PC-9 (cell line): ENCODE measurements around the gene ZNF879. TPM values are rescaled to one million over a fixed set of nuclear protein-coding genes. Genes with fewer than 3 reads are reported as not detected.

ENCODE experiments used
- Bru-seq: library from RNA; stranded (reverse); fragments of 400-500 nt; gene quantifications from one replicate; lab custom pipeline; 2021; lab: Mats Ljungman, UMichigan
- BruChase-seq, 2 experiments: library from RNA; stranded (reverse); fragments of 400-500 nt; gene quantifications; one replicate each; lab custom pipeline; 2021; lab: Mats Ljungman, UMichigan
- BruUV-seq: library from RNA; stranded (reverse); fragments of 400-500 nt; replicated peaks from 2 replicates; lab custom pipeline; 2021; lab: Mats Ljungman, UMichigan
- CTCF ChIA-PET: fragments of 300-600 bp; sonication (Branson Sonifier 250); formaldehyde crosslinking; loops from one replicate; lab custom pipeline; 2022; ENCODE audit warnings: antibody characterized with exemption; lab: Charles Lee
- POLR2A ChIA-PET: fragments of 300-600 bp; sonication (Branson Sonifier 250); formaldehyde crosslinking; loops from one replicate; lab custom pipeline; 2022; ENCODE audit warnings: antibody characterized with exemption; ENCODE audit not compliant: unreplicated experiment; lab: Charles Lee
- DNase-seq, 2 experiments: peaks; one replicate each; pipeline versions ENCODE4 v3.0.0 to v3.0.0-alpha.2; 2015 to 2022; ENCODE audit warnings: mixed read lengths in 1 of 2
- H2AFZ ChIP-seq: fragments of 200-600 bp; sonication (generic); 2 replicates; pipeline ENCODE4 v1.8.1; 2017; ENCODE audit warnings: antibody characterized with exemption
- H3F3A ChIP-seq: fragments of 200-600 bp; sonication (generic); 2 replicates; pipeline ENCODE4 v1.8.1; 2017; ENCODE audit warnings: antibody characterized with exemption, mild to moderate bottlenecking, low read depth; ENCODE audit not compliant: insufficient read depth
- H3K27ac ChIP-seq: fragments of 200-600 bp; sonication (generic); 2 replicates; pipeline ENCODE4 v1.6.1; 2016; ENCODE audit warnings: mixed run types
- H3K27me3 ChIP-seq: fragments of 200-600 bp; sonication (generic); 2 replicates; pipeline ENCODE4 v1.6.1; 2016; ENCODE audit warnings: low read depth, mixed run types; ENCODE audit not compliant: insufficient read depth
- H3K36me3 ChIP-seq: fragments of 200-600 bp; sonication (generic); 2 replicates; pipeline ENCODE4 v1.6.1; 2016; ENCODE audit warnings: low read depth, mixed run types
- H3K4me1 ChIP-seq: fragments of 200-600 bp; sonication (generic); replicated peaks from 2 replicates; pipeline ENCODE4 v1.6.1; 2016; ENCODE audit warnings: mixed run types; ENCODE audit not compliant: insufficient read depth
- H3K4me2 ChIP-seq: fragments of 200-600 bp; sonication (generic); 2 replicates; pipeline ENCODE4 v1.6.1; 2017; ENCODE audit warnings: mixed run types
- H3K4me3 ChIP-seq: fragments of 200-600 bp; sonication (generic); 2 replicates; pipeline ENCODE4 v1.6.1; 2016; ENCODE audit warnings: mixed run types
- H3K79me2 ChIP-seq: fragments of 200-600 bp; sonication (generic); 2 replicates; pipeline ENCODE4 v1.6.1; 2017; ENCODE audit warnings: low read depth, mixed run types
- H3K9me2 ChIP-seq: fragments of 200-600 bp; sonication (generic); 2 replicates; pipeline ENCODE4 v1.8.1; 2017; ENCODE audit warnings: mild to moderate bottlenecking; ENCODE audit not compliant: insufficient read depth
- H3K9me3 ChIP-seq: fragments of 200-600 bp; sonication (generic); 2 replicates; pipeline ENCODE4 v1.8.1; 2016; ENCODE audit warnings: low read depth; ENCODE audit not compliant: insufficient read depth
- H4K20me1 ChIP-seq: fragments of 200-600 bp; sonication (generic); 2 replicates; pipeline ENCODE4 v1.8.1; 2017; ENCODE audit not compliant: insufficient read depth
- CTCF ChIP-seq: fragments of 200-600 bp; sonication (generic); conservative IDR thresholded peaks from 2 replicates; pipeline ENCODE4 v1.6.1; 2017; ENCODE audit warnings: mixed run types, antibody characterized with exemption, mild to moderate bottlenecking, moderate library complexity
- EZH2 ChIP-seq: fragments of 200-600 bp; sonication (generic); IDR thresholded peaks from 2 replicates; pipeline ENCODE4 v1.8.0; 2017; ENCODE audit warnings: antibody characterized with exemption, low read depth
- intact Hi-C: fragments of 100-400 bp; cut with micrococcal nuclease; formaldehyde crosslinking; loops from one replicate; pipeline ENCODE4 v1.10.0; 2022; ENCODE audit not compliant: unreplicated experiment
- long read RNA-seq: library from polyadenylated mRNA; stranded (forward); transcript quantifications from one replicate; pipeline ENCODE4 v2.0.0, GENCODE V29; 2022
- total RNA-seq: library from RNA; stranded (reverse); gene quantifications from 2 replicates; pipeline ENCODE4 v1.2.3, GENCODE V29; 2021

ZNF879 gene
- total RNA-seq (0.24 and 0.83 TPM in 2 replicates), Bru-seq, nascent RNA (percentile 37 among the genes with signal in this experiment), BruChase-seq, experiment 1, labeled RNA remaining after a 2-hour chase (percentile 24 among the genes with signal in this experiment), BruChase-seq, experiment 2, labeled RNA remaining after a 6-hour chase (percentile 18 among the genes with signal in this experiment)
- long read RNA-seq = 0 reads

- H3K4me3 ChIP-seq = peak within 1 kb of the TSS; percentile 70
- H3K9me2 ChIP-seq = no peaks in the 10 kb centered on the region
- H3K79me2 ChIP-seq = no peaks in the 10 kb centered on the region
- H3K9me3 ChIP-seq = peaks cover 18% of the 10 kb centered on the region
- H3K27ac ChIP-seq = no peak within 1 kb of the TSS
- POLR2A ChIA-PET = no interaction called here
- peak within 1 kb of the TSS; percentile 77 for H3K4me2 ChIP-seq
- no peaks in the 10 kb centered on the region for H3K36me3 ChIP-seq
- CTCF ChIA-PET = no interaction called here
- no peaks in the 10 kb centered on the region for H3F3A ChIP-seq
- no peaks in the 10 kb centered on the region; the same call in 1 of the 2 replicates for H3K27me3 ChIP-seq
- BruUV-seq = no TSS peak
- H3K4me1 ChIP-seq = no peaks in the 10 kb centered on the region
- peak; percentile 79 to 80 for DNase-seq
- intact Hi-C loops = no loop called here
- TF ChIP-seq CTCF = no peak
- TF ChIP-seq EZH2 = no peak
- peak within 1 kb of the TSS; percentile 84 for H2AFZ ChIP-seq
- H4K20me1 ChIP-seq = no peaks in the 10 kb centered on the region
Measured at GRCh38 chr5:179023528-179024189, at the start of gene ZNF879. ZNF879 (plus strand) TSS chr5:179023804; CDS start chr5:179025005, 1,201 bp downstream.

- no TSS peak for BruUV-seq
- H3K4me2 ChIP-seq = no peak overlapping the region
- H3F3A ChIP-seq = no peaks in the 10 kb centered on the region
- no peaks in the 10 kb centered on the region for H3K79me2 ChIP-seq
- ChIA-PET POLR2A (no interaction called here), CTCF (no interaction called here)
- intact Hi-C loops = no loop called here
- H4K20me1 ChIP-seq = no peaks in the 10 kb centered on the region
- no peak for TF ChIP-seq CTCF
- H3K27ac ChIP-seq = no peak overlapping the region
- 0 out of 2 replicates have a peak, but pooled peaks cover 4% of the 10 kb centered on the region for H3K9me3 ChIP-seq
- no peaks in the 10 kb centered on the region for H3K4me1 ChIP-seq
- no peaks in the 10 kb centered on the region for H3K9me2 ChIP-seq
- H3K36me3 ChIP-seq = no peaks in the 10 kb centered on the region
- DNase-seq = no peak
- no peak overlapping the region for H2AFZ ChIP-seq
- H3K4me3 ChIP-seq = no peak overlapping the region
- H3K27me3 ChIP-seq = peaks cover 66% of the 10 kb centered on the region
Measured at GRCh38 chr5:178981381-178981780, 42.2 kb upstream of the ZNF879 start.

GRCh38 chr5:178982941-178983340, 40.7 kb upstream of the ZNF879 start:
- no peaks in the 10 kb centered on the region for H3F3A ChIP-seq
- ChIA-PET POLR2A (no interaction called here), CTCF (no interaction called here)
- H3K4me1 ChIP-seq = no peaks in the 10 kb centered on the region
- 0 out of 2 replicates have a peak, but pooled peaks cover 2% of the 10 kb centered on the region for H3K9me3 ChIP-seq
- H3K36me3 ChIP-seq = no peaks in the 10 kb centered on the region
- no peak overlapping the region for H3K4me2 ChIP-seq
- BruUV-seq = no TSS peak
- DNase-seq = no peak
- no peak for TF ChIP-seq EZH2
- TF ChIP-seq CTCF = no peak
- peaks cover 64% of the 10 kb centered on the region for H3K27me3 ChIP-seq
- H3K9me2 ChIP-seq = no peaks in the 10 kb centered on the region
- H4K20me1 ChIP-seq = no peaks in the 10 kb centered on the region
- no peaks in the 10 kb centered on the region for H3K79me2 ChIP-seq
- H3K27ac ChIP-seq = no peak overlapping the region
- intact Hi-C loops = no loop called here
- no peak overlapping the region for H2AFZ ChIP-seq
- H3K4me3 ChIP-seq = no peak overlapping the region
